ENCODE measurements around the gene AQP12A.
A peak's percentile ranks its signal among the peaks of the same experiment; 100 is the strongest.
"Not testable (repeated sequence)": the region's sequence is repeated elsewhere in the genome, so short reads cannot be mapped to it uniquely, and the experiment has no call there.

Gene AQP12A, protein sequence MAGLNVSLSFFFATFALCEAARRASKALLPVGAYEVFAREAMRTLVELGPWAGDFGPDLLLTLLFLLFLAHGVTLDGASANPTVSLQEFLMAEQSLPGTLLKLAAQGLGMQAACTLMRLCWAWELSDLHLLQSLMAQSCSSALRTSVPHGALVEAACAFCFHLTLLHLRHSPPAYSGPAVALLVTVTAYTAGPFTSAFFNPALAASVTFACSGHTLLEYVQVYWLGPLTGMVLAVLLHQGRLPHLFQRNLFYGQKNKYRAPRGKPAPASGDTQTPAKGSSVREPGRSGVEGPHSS

DNA sequence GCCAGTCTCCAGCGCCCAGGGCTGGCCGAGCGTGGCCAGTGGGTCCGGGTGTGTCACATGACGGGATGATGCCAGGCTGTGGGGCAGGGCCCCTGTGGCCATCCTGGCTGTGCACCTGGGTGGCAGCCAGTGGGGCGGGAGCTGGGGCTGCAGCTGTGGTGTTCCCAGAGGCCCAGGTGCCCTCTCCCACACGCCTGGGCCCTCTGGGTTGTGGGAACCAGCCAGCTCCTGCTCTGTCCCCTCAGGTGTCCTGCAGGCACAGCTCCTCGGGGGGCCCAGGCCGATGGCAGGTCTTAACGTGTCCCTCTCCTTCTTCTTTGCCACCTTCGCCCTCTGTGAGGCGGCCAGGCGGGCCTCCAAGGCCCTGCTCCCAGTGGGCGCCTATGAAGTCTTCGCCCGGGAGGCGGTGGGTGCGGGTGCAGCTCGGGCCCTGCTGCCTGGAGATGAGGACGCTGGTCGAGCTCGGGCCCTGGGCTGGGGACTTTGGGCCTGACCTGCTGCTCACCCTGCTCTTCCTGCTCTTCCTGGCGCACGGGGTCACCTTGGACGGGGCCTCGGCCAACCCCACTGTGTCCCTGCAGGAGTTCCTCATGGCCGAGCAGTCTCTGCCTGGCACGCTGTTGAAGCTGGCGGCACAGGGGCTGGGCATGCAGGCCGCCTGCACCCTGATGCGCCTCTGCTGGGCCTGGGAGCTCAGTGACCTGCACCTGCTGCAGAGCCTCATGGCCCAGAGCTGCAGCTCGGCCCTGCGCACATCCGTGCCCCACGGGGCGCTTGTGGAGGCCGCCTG is at the start of gene AQP12A:
AQP12A (plus strand) TSS at position 236 of the 790 bp plus-strand sequence; CDS start at position 284, 48 bp downstream.
- H3K9me3 Mint-ChIP-seq; H3K4me1 Mint-ChIP-seq; H3K27ac Mint-ChIP-seq; ATAC-seq (replicated peaks); H3K27me3 Mint-ChIP-seq; H3K36me3 Mint-ChIP-seq; DNase-seq; H3K4me3 Mint-ChIP-seq: not testable (repeated sequence)

DNA sequence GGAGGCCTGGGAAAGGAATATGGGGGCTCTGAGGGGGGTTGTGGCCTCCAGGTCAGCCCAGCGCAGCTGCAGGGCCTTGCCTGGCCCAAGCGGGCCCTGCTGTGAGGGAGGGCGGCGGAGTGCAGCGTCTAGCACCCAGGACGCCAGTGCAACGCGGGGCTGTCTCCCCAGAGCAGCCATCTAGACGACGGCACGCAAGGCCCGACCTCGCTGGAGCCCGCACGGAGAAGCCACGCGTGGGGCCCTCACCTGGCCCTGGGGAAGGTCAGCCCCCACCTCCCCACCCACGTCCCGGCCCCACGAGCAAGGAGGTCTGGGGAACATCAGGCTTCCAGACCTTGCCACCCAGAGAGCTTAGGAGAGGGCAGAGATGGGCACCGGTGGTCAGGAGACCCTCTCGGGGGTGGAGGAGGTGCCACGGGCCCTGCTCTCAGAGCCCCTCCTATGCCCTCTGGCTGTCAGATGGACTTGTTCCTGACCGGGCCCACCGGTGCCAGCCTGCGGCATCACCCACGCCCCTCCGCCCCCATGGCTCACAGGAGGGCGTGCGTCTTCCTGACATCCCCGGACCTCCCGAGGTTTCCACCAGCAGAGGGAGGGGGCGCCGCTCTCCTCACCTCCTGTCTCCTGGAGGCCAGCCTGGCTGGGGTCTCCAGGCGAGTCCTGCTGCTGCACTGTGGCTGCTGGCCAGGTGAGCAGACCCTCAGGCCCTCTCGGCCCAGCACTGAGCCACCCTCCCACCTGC is 49.4 kb upstream of the AQP12A start:
- H3K4me3 Mint-ChIP-seq: no peak overlapping the region
- no peaks in the 10 kb centered on the region for H3K9me3 Mint-ChIP-seq
- H3K36me3 Mint-ChIP-seq: no peaks in the 10 kb centered on the region
- no peak for DNase-seq
- H3K27ac Mint-ChIP-seq: no peak overlapping the region
- peaks cover 15 to 28% of the 10 kb centered on the region in 2 donors for H3K27me3 Mint-ChIP-seq
- peaks cover 0 to 5% of the 10 kb centered on the region in 2 donors for H3K4me1 Mint-ChIP-seq
- ATAC-seq (replicated peaks): no peak

DNA sequence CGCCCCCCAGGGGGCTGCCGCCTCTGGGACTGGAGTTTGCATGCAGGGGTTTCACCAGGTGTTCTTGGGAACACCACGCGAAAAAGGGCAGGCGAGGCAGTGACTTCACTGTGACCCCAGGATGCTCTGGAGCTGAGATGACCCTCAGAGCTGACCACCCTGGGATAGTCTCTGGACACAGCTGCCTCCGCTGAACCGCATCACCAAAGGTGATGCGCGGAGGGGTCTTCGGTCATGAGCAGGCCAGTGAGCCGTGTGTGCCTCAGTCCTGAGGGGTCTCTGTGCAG is 48.9 kb upstream of the AQP12A start:
- H3K9me3 Mint-ChIP-seq: no peaks in the 10 kb centered on the region
- H3K27me3 Mint-ChIP-seq: peaks cover 20 to 33% of the 10 kb centered on the region in 2 donors
- peaks cover 0 to 5% of the 10 kb centered on the region in 2 donors for H3K4me1 Mint-ChIP-seq
- no peak overlapping the region for H3K4me3 Mint-ChIP-seq
- ATAC-seq (replicated peaks) (no peak), DNase-seq (no peak)
- no peak overlapping the region for H3K27ac Mint-ChIP-seq
- H3K36me3 Mint-ChIP-seq: no peaks in the 10 kb centered on the region

DNA sequence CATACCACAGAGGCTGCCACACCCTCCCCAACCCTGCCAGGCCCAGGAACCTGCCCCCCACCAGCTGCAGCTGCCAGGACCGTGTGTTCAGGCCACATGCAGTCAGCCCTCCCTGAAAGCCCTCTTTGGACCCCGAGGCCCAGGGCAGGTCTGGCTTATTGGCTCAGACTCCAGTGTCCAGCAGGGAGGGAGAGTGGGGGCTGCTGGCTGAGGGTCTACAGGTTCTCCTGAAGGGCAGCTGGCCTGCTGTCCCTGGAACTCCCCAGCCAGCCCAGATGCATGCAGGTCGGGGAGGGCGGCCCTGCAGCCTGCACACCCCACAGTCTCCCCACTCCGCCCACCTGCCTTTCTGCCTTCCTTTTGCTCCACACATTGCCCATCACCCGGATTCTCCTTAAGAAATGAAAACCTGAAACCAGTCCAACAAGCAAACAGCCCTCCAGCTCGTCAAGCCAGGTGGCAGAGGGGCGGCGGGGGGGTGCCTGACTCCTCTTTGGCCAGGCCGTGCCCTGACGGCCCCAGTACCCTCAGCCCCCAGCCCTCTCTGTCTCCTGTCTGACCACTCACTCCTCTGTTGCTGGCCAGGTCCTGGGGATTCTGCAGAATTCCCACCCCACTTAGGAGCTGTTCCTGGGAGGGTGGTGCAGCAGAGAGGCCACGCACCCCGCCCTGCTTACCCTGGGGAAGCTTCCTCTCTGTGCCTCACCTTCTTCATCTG is 48.4 kb upstream of the AQP12A start:
- ATAC-seq (replicated peaks): no peak
- H3K4me1 Mint-ChIP-seq: peaks cover 0 to 4% of the 10 kb centered on the region in 2 donors

GRCh38 chr2:240643811-240644150 is 47.9 kb upstream of the AQP12A start:
- Mint-ChIP-seq H3K27me3 (peaks cover 29 to 43% of the 10 kb centered on the region in 2 donors), H3K27ac (peak overlapping the region; percentile 65), H3K4me1 (peaks cover 0 to 7% of the 10 kb centered on the region in 2 donors), H3K9me3 (no peaks in the 10 kb centered on the region), H3K4me3 (no peak overlapping the region), H3K36me3 (no peaks in the 10 kb centered on the region)
- ATAC-seq (replicated peaks): no peak
- DNase-seq: no peak

More for the DNA sequence above, 48.4 kb upstream of the AQP12A start:
- Mint-ChIP-seq H3K9me3 (no peaks in the 10 kb centered on the region), H3K27ac (peak overlapping the region; percentile 65), H3K36me3 (no peaks in the 10 kb centered on the region), H3K27me3 (peaks cover 24 to 38% of the 10 kb centered on the region in 2 donors), H3K4me3 (no peak overlapping the region)
- no peak for DNase-seq

DNA sequence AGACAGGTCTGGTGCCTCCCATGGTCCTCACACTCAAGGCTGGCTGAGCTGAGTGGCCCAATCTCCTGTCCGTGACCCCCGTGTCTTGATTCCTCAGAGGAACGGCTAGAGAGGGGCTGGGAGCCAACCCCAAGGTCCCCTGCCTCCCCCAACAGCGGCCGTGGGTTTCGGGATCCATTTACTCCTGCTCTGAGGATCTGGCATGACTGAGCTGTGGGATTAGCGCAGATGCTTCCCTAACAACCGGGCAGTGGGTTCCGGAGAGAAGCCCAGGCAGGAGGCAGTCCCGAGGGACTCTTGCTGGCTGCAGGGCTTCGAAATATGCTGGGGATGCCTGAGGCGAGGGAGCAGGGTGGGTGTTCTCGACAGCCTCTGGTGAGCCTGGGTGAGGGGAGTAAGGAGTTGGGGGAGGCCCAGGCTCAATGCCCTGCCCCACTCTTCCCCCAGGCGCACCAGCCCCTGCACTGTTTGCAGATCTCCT is 47.5 kb upstream of the AQP12A start:
- Mint-ChIP-seq H3K9me3 (no peaks in the 10 kb centered on the region), H3K27me3 (peaks cover 32 to 48% of the 10 kb centered on the region in 2 donors), H3K4me3 (no peak overlapping the region), H3K36me3 (no peaks in the 10 kb centered on the region), H3K27ac (no peak overlapping the region), H3K4me1 (peaks cover 0 to 7% of the 10 kb centered on the region in 2 donors)
- no peak for DNase-seq
- ATAC-seq (replicated peaks): no peak

- H3K9me3 Mint-ChIP-seq: no peaks in the 10 kb centered on the region
- H3K27ac Mint-ChIP-seq: no peak overlapping the region
- no peak overlapping the region for H3K4me3 Mint-ChIP-seq
- peaks cover 0 to 7% of the 10 kb centered on the region in 2 donors for H3K4me1 Mint-ChIP-seq
- no peaks in the 10 kb centered on the region for H3K36me3 Mint-ChIP-seq
- ATAC-seq (replicated peaks): no peak
- peaks cover 36 to 48% of the 10 kb centered on the region in 2 donors for H3K27me3 Mint-ChIP-seq
- no peak for DNase-seq
Observed at GRCh38 chr2:240644859-240645301, 46.8 kb upstream of the AQP12A start.

DNA sequence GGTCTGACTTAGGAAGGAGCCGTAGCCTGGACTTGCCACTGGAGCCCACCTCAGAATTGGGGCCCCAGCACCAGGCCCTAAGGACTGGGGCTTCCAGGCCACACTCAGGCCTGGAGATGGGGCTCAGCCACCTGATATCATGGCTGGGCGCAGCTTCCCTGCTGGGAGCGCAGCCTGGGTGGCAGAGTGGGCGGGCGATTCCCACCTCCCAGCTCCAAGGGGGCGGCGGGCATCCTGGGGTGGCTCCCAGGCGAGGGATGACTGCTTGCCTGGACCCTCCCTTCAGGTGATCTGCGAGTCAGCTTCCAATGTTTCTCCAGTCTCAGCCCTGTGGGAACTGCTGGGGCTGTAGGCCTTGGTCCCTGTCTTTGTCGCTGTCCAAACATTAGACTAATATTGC is 46.3 kb upstream of the AQP12A start:
- DNase-seq (no peak), ATAC-seq (replicated peaks) (no peak)
- H3K4me3 Mint-ChIP-seq: no peak overlapping the region
- H3K4me1 Mint-ChIP-seq: peaks cover 0 to 7% of the 10 kb centered on the region in 2 donors
- H3K27ac Mint-ChIP-seq: no peak overlapping the region
- H3K9me3 Mint-ChIP-seq: no peaks in the 10 kb centered on the region
- peaks cover 36 to 51% of the 10 kb centered on the region in 2 donors for H3K27me3 Mint-ChIP-seq
- no peaks in the 10 kb centered on the region for H3K36me3 Mint-ChIP-seq

GRCh38 chr2:240645801-240646175 is 45.9 kb upstream of the AQP12A start:
- ATAC-seq (replicated peaks): no peak
- no peak for DNase-seq
- Mint-ChIP-seq H3K36me3 (no peaks in the 10 kb centered on the region), H3K4me3 (no peak overlapping the region), H3K4me1 (peaks cover 0 to 7% of the 10 kb centered on the region in 2 donors), H3K27me3 (peaks cover 38 to 56% of the 10 kb centered on the region in 2 donors), H3K9me3 (no peaks in the 10 kb centered on the region), H3K27ac (no peak overlapping the region)

DNA sequence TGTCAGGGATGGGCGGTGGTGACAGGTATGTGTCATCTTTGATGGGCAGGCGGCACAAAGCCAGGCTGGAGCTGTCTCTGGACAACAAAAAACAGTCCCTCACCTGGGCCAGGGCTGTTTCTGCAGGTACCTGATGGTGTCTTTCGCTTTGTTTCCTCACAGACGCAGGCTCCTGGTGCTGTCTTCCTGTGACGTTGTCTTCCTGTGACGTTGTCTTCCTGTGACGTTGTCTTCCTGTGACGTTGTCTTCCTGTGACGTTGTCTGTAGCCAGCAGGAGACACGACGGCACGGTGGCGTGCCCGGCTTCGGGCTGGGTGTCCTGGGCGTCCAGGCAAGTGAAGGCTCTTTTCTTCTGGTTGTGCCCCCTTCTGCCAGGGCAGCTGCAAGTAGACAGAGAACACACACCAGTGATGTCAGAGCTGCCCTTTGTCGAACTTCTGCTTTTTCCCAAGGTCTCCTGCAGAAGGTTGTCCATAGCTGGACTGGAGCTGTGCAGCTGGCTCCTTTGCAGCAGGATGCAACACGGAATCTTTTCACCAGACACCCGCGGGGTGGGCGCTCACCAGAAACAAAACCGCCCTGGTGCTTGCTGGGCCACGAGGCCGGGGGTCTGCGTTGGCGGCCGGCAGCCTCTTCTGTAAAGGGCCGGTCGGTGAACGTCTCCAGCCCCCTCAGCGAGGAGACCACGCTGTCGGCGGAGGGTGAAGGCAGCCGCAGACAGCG is 45.3 kb upstream of the AQP12A start:
- Mint-ChIP-seq H3K9me3 (no peaks in the 10 kb centered on the region), H3K36me3 (no peaks in the 10 kb centered on the region), H3K27me3 (peaks cover 42 to 61% of the 10 kb centered on the region in 2 donors), H3K27ac (no peak overlapping the region), H3K4me3 (no peak overlapping the region), H3K4me1 (peaks cover 0 to 5% of the 10 kb centered on the region in 2 donors)
- DNase-seq (no peak), ATAC-seq (replicated peaks) (no peak)

DNA sequence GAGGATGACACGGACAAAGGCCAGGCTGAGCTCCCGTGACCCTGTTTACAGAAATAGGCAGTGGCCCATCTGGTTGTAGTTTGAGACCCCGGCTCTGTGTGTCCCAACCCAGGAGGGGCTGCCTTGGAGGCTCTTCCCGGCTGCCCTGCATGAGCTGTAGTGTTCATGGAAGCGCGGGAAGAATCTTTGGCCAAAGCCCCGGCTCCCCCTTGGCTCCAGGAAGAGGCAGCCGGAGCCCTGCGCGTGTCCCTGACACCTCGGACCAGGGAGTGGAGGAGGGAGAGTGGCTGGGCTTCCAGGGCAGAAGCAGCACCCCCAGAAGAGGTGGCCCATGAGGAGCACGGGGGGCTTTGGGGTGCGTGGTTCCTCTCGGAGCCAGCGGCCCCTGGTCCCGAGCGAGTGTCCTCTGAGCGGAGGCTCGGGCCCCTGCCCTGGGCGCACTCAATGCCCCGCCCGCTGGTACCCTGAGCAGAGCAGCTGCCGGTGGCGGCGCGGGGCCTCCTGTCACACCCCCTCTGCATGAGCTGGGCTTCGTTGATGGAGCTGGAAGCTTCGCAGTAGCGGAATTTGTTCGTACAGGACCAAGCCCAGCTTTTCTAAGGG is 44.7 kb upstream of the AQP12A start:
- Mint-ChIP-seq H3K4me3 (no peak overlapping the region), H3K36me3 (no peaks in the 10 kb centered on the region), H3K27me3 (peaks cover 42 to 67% of the 10 kb centered on the region in 2 donors), H3K4me1 (peaks cover 0 to 5% of the 10 kb centered on the region in 2 donors), H3K27ac (no peak overlapping the region), H3K9me3 (no peaks in the 10 kb centered on the region)
- ATAC-seq (replicated peaks): no peak
- DNase-seq: no peak

- DNase-seq (no peak), ATAC-seq (replicated peaks) (no peak)
- peaks cover 0 to 5% of the 10 kb centered on the region in 2 donors for H3K4me1 Mint-ChIP-seq
- H3K36me3 Mint-ChIP-seq: no peaks in the 10 kb centered on the region
- no peak overlapping the region for H3K4me3 Mint-ChIP-seq
- H3K27me3 Mint-ChIP-seq: peaks cover 45 to 71% of the 10 kb centered on the region in 2 donors
- no peaks in the 10 kb centered on the region for H3K9me3 Mint-ChIP-seq
- no peak overlapping the region for H3K27ac Mint-ChIP-seq
Observed at GRCh38 chr2:240647503-240648154, 44.0 kb upstream of the AQP12A start.

DNA sequence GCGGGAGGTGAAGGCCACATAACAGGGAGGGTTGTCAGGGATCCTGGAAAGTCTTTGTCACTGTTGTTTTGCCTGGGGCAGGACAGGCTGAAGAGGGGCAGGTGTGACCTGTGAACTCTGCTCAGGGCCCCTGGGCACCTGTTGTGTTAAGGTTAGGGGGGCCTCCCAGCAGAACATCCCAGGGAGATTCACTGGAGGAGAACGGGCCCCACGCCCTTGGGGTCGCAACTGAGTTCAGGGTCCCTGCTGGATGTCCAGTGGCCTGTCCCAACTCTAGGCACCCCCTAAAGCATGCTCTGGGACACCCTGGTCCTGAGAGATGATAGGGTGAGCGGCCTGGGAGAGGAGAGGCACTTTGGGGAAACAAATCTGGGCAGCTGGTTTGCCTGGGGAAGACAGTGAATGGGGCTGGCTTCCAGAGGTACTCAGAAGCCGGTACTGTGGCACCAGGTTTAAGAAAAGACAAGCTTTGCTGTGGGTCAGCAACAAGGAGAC is 43.5 kb upstream of the AQP12A start:
- Mint-ChIP-seq H3K27me3 (peaks cover 48 to 73% of the 10 kb centered on the region in 2 donors), H3K27ac (no peak overlapping the region), H3K4me1 (peaks cover 0 to 5% of the 10 kb centered on the region in 2 donors), H3K36me3 (no peaks in the 10 kb centered on the region), H3K4me3 (no peak overlapping the region), H3K9me3 (no peaks in the 10 kb centered on the region)
- no peak for DNase-seq
- ATAC-seq (replicated peaks): no peak
